HL-60 (cell line): ENCODE data around the gene TXNRD3.

Experiments
- GABPA ChIP-seq: IDR thresholded peaks from 2 replicates; pipeline ENCODE4 v1.6.1; 2012; ENCODE audit warnings: low read depth
- POLR2AphosphoS5 ChIP-seq: IDR thresholded peaks from 2 replicates; pipeline ENCODE4 v1.6.1; 2012; ENCODE audit warnings: low read depth
- TF ChIP-seq, protein P1 (sequence below): IDR thresholded peaks from one replicate; pipeline ENCODE4 v1.5.1; 2011; ENCODE audit warnings: low read length, control low read depth, inconsistent platforms; ENCODE audit not compliant: insufficient read depth
- TF ChIP-seq, protein P2 (sequence below): IDR thresholded peaks from 2 replicates; pipeline ENCODE4 v1.6.1; 2012; ENCODE audit warnings: low read depth; ENCODE audit not compliant: insufficient replicate concordance

GRCh38 chr3:126618760-126619159 lies 36.2 kb downstream of the TXNRD3 start:
- TF ChIP-seq, protein P1, sequence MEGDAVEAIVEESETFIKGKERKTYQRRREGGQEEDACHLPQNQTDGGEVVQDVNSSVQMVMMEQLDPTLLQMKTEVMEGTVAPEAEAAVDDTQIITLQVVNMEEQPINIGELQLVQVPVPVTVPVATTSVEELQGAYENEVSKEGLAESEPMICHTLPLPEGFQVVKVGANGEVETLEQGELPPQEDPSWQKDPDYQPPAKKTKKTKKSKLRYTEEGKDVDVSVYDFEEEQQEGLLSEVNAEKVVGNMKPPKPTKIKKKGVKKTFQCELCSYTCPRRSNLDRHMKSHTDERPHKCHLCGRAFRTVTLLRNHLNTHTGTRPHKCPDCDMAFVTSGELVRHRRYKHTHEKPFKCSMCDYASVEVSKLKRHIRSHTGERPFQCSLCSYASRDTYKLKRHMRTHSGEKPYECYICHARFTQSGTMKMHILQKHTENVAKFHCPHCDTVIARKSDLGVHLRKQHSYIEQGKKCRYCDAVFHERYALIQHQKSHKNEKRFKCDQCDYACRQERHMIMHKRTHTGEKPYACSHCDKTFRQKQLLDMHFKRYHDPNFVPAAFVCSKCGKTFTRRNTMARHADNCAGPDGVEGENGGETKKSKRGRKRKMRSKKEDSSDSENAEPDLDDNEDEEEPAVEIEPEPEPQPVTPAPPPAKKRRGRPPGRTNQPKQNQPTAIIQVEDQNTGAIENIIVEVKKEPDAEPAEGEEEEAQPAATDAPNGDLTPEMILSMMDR, result no peak
- no peak for TF ChIP-seq POLR2AphosphoS5
- TF ChIP-seq, protein P2, sequence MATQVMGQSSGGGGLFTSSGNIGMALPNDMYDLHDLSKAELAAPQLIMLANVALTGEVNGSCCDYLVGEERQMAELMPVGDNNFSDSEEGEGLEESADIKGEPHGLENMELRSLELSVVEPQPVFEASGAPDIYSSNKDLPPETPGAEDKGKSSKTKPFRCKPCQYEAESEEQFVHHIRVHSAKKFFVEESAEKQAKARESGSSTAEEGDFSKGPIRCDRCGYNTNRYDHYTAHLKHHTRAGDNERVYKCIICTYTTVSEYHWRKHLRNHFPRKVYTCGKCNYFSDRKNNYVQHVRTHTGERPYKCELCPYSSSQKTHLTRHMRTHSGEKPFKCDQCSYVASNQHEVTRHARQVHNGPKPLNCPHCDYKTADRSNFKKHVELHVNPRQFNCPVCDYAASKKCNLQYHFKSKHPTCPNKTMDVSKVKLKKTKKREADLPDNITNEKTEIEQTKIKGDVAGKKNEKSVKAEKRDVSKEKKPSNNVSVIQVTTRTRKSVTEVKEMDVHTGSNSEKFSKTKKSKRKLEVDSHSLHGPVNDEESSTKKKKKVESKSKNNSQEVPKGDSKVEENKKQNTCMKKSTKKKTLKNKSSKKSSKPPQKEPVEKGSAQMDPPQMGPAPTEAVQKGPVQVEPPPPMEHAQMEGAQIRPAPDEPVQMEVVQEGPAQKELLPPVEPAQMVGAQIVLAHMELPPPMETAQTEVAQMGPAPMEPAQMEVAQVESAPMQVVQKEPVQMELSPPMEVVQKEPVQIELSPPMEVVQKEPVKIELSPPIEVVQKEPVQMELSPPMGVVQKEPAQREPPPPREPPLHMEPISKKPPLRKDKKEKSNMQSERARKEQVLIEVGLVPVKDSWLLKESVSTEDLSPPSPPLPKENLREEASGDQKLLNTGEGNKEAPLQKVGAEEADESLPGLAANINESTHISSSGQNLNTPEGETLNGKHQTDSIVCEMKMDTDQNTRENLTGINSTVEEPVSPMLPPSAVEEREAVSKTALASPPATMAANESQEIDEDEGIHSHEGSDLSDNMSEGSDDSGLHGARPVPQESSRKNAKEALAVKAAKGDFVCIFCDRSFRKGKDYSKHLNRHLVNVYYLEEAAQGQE, result no peak
- no peak for TF ChIP-seq GABPA
